Measurements from ENCODE around the gene INCENP.

DNA sequence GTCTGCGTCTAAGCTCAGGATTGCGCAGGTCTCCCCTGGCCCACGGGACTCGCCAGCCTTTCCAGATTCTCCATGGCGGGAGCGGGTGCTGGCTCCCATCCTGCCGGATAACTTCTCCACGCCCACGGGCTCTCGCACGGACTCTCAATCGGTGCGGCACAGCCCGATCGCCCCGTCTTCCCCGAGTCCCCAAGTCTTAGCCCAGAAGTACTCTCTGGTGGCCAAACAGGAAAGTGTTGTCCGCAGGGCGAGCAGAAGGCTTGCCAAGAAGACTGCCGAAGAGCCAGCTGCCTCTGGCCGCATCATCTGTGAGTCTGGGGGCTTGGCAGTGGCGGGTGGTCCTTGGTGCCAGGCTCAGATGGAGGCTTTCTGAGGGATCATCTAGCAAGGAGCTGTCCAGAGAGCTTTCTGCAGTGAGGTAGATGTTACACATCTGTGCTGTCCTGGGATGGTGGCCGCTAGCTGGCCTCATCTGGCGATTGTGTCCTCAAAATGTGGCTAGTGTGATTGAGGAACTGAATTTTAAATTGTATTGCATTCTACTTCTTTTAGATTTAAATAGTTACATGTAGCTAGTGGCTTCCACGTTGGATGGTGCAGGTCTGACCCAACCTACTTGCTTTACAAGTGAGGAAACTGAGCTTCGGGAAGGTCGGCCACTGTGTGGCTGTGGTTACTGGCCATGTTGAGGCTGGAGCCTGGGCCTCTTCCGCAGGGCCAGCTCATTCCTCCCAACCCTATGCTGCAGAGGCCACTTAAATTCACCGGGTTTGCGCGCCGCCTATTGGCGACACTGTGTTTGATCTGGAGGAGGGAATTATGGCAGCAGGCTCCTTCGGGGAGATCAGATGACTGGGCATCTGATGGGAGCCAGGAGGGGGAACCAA is 6.7 kb downstream of the INCENP start:
- TF ChIP-seq OSR2 (tag by site-specific recombination; IDR thresholded peaks at IDR 0.05) (no peak), ZNF701 (tag by site-specific recombination; IDR thresholded peaks at IDR 0.05) (no peak), ZNF623 (tag by site-specific recombination; IDR thresholded peaks at IDR 0.05) (no peak), ZNF777 (tag by site-specific recombination; IDR thresholded peaks at IDR 0.05; ENCODE audit: borderline replicate concordance) (no peak), ZNF202 (tag by site-specific recombination; IDR thresholded peaks at IDR 0.05; ENCODE audit: borderline replicate concordance) (no peak), ZNF354C (tag by site-specific recombination; IDR thresholded peaks at IDR 0.05; ENCODE audit: borderline replicate concordance, low read depth) (no peak)
- TF ChIP-seq, protein P1, sequence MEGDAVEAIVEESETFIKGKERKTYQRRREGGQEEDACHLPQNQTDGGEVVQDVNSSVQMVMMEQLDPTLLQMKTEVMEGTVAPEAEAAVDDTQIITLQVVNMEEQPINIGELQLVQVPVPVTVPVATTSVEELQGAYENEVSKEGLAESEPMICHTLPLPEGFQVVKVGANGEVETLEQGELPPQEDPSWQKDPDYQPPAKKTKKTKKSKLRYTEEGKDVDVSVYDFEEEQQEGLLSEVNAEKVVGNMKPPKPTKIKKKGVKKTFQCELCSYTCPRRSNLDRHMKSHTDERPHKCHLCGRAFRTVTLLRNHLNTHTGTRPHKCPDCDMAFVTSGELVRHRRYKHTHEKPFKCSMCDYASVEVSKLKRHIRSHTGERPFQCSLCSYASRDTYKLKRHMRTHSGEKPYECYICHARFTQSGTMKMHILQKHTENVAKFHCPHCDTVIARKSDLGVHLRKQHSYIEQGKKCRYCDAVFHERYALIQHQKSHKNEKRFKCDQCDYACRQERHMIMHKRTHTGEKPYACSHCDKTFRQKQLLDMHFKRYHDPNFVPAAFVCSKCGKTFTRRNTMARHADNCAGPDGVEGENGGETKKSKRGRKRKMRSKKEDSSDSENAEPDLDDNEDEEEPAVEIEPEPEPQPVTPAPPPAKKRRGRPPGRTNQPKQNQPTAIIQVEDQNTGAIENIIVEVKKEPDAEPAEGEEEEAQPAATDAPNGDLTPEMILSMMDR (tag by site-specific recombination; IDR thresholded peaks at IDR 0.05), result no peak
